SK-N-SH treated with all-trans-retinoic acid at 6 μM for 48 hours (cell line): ENCODE measurements around the gene CPT1C.

Experiments used
- ARNTL ChIP-seq: fragments of 450-650 bp; formaldehyde crosslinking; IDR thresholded peaks from 2 replicates; pipeline ENCODE4 v1.5.0; 2020; ENCODE audit warnings: low read depth, mild to moderate bottlenecking, moderate library complexity, borderline replicate concordance
- CREB5 ChIP-seq: fragments of 250-450 bp; sonication (Bioruptor Pico); IDR thresholded peaks from 2 replicates; pipeline ENCODE4 v1.5.1; 2020; ENCODE audit warnings: low read depth, mild to moderate bottlenecking, moderate library complexity
- CSDC2 ChIP-seq: fragments of 250-450 bp; sonication (Bioruptor Pico); IDR thresholded peaks from 2 replicates; pipeline ENCODE4 v1.5.0; 2020; ENCODE audit warnings: mild to moderate bottlenecking, moderate library complexity
- PATZ1 ChIP-seq: fragments of 250-450 bp; sonication (Bioruptor Pico); IDR thresholded peaks from 2 replicates; pipeline ENCODE4 v1.8.0; 2020; ENCODE audit warnings: mild to moderate bottlenecking, moderate library complexity, borderline replicate concordance
- POU6F1 ChIP-seq: fragments of 250-450 bp; sonication (Bioruptor Pico); IDR thresholded peaks from 2 replicates; pipeline ENCODE4 v1.8.0; 2021; ENCODE audit warnings: low read depth, mild to moderate bottlenecking, moderate library complexity, borderline replicate concordance
- PPARA ChIP-seq: fragments of 250-450 bp; sonication (Bioruptor Pico); IDR thresholded peaks from 2 replicates; pipeline ENCODE4 v1.5.0; 2020; ENCODE audit warnings: mild to moderate bottlenecking, borderline replicate concordance
- RARB ChIP-seq: fragments of 250-450 bp; sonication (Bioruptor Pico); IDR thresholded peaks from 2 replicates; pipeline ENCODE4 v1.8.0; 2021; ENCODE audit warnings: mild to moderate bottlenecking, moderate library complexity
- TCF4 ChIP-seq: fragments of 250-450 bp; sonication (Bioruptor Pico); IDR thresholded peaks from 2 replicates; pipeline ENCODE4 v1.8.0; 2021; ENCODE audit warnings: mild to moderate bottlenecking, moderate library complexity, borderline replicate concordance
- ZC3H10 ChIP-seq: fragments of 250-450 bp; sonication (Bioruptor Pico); IDR thresholded peaks from 2 replicates; pipeline ENCODE4 v1.5.1; 2021; ENCODE audit warnings: mild to moderate bottlenecking, moderate library complexity
- ZFP3 ChIP-seq: fragments of 250-450 bp; sonication (Bioruptor Pico); IDR thresholded peaks from 2 replicates; pipeline ENCODE4 v1.5.0; 2020; ENCODE audit warnings: mild to moderate bottlenecking, moderate library complexity
- ZFP30 ChIP-seq: fragments of 450-650 bp; formaldehyde crosslinking; IDR thresholded peaks from 2 replicates; pipeline ENCODE4 v1.5.0; 2022; ENCODE audit warnings: mild to moderate bottlenecking, moderate library complexity
- ZNF565 ChIP-seq: fragments of 450-650 bp; formaldehyde crosslinking; conservative IDR thresholded peaks from 2 replicates; pipeline ENCODE4 v1.5.0; 2020; ENCODE audit warnings: low read depth, mild to moderate bottlenecking, moderate library complexity
- ZNF70 ChIP-seq: fragments of 450-650 bp; formaldehyde crosslinking; IDR thresholded peaks from 2 replicates; pipeline ENCODE4 v1.5.0; 2020; ENCODE audit warnings: mild to moderate bottlenecking, moderate library complexity

- TF ChIP-seq ZNF70 (no peak), ZFP30 (no peak), RARB (no peak), ZFP3 (no peak), ZC3H10 (CRISPR knock-in tag) (no peak), ARNTL (no peak), PPARA (CRISPR knock-in tag) (no peak), POU6F1 (no peak), ZNF565 (CRISPR knock-in tag) (no peak), TCF4 (CRISPR knock-in tag) (no peak), PATZ1 (CRISPR knock-in tag) (no peak), CSDC2 (CRISPR knock-in tag) (no peak), CREB5 (CRISPR knock-in tag) (no peak)
These were observed 11.0 kb upstream of the CPT1C start for GRCh38 chr19:49679771-49680413.
